Measurements from ENCODE around the gene PXMP2. TPM values are rescaled to one million over a fixed set of nuclear protein-coding genes. Genes with fewer than 3 reads are reported as not detected.
A peak's percentile ranks its signal among the peaks of the same experiment; 100 is the strongest.

The PXMP2 gene
- total RNA-seq, 1 donor from 2014 or later: 9.0 TPM

DNA sequence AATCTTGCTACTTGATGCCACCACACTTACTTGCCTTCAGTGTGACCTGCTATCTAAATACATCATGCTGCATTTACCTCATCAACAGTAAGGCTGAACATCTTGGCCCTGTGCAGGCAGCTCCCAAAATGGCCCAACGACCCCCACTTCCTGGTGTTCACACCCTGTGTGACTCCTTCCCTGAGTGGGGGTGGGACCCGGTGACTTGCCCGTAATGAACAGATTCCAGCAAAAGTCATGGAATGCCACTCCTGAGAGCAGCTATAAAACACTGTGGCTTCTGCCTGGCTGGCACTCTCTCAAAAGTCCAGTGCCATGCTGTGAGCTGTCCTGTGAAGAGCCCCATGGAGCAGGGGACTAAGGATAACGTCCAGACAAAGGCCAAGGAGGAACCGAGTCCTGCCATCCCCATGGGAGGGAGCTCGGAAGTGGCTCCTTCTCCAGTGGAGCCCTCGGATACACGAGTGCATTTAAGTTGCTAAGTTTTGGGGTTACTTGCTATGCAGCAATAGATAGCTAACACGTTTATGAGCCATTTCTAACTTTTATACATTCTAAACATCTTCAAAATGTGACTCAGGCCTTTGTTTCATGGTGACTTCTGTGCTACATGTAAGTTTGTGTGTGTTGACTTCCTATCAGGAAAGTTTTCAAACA lies 35.8 kb upstream of the PXMP2 start:
- peaks cover 4% of the 10 kb centered on the region for H3K4me1 Mint-ChIP-seq (ENCODE audit: low read depth, unreplicated experiment)
- no peaks in the 10 kb centered on the region for H3K36me3 Mint-ChIP-seq (ENCODE audit: low read depth, unreplicated experiment)
- H3K9me3 Mint-ChIP-seq (ENCODE audit: unreplicated experiment): no peaks in the 10 kb centered on the region
- no peaks in the 10 kb centered on the region for H3K9me3 ChIP-seq (ENCODE audit: insufficient read depth, low read depth, low read length)
- no peaks in the 10 kb centered on the region for H3K4me1 ChIP-seq (ENCODE audit: insufficient read depth, low read length)
- no peak overlapping the region for H2AFZ ChIP-seq (ENCODE audit: low read depth, low read length)
- H3K4me3 ChIP-seq (ENCODE audit: insufficient read depth, low read depth, low read length): no peak overlapping the region
- H3K27ac Mint-ChIP-seq (ENCODE audit: unreplicated experiment): no peak overlapping the region
- H3K27me3 ChIP-seq (ENCODE audit: insufficient read depth, low read length): no peaks in the 10 kb centered on the region
- no peaks in the 10 kb centered on the region for H4K20me1 ChIP-seq (ENCODE audit: insufficient read depth, low read length)
- H3K36me3 ChIP-seq (ENCODE audit: insufficient read depth, low read length): peaks cover 8% of the 10 kb centered on the region
- no peaks in the 10 kb centered on the region for H3K27me3 Mint-ChIP-seq (ENCODE audit: low read depth, unreplicated experiment)
- TF ChIP-seq EZH2 (IDR thresholded peaks at IDR 0.05; ENCODE audit: insufficient read depth, low read length): no peak
- TF ChIP-seq, protein P1, sequence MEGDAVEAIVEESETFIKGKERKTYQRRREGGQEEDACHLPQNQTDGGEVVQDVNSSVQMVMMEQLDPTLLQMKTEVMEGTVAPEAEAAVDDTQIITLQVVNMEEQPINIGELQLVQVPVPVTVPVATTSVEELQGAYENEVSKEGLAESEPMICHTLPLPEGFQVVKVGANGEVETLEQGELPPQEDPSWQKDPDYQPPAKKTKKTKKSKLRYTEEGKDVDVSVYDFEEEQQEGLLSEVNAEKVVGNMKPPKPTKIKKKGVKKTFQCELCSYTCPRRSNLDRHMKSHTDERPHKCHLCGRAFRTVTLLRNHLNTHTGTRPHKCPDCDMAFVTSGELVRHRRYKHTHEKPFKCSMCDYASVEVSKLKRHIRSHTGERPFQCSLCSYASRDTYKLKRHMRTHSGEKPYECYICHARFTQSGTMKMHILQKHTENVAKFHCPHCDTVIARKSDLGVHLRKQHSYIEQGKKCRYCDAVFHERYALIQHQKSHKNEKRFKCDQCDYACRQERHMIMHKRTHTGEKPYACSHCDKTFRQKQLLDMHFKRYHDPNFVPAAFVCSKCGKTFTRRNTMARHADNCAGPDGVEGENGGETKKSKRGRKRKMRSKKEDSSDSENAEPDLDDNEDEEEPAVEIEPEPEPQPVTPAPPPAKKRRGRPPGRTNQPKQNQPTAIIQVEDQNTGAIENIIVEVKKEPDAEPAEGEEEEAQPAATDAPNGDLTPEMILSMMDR (IDR thresholded peaks at IDR 0.05; ENCODE audit: insufficient read depth, low read depth, low read length): no peak
- no peak for DNase-seq (ENCODE audit: low read depth)
- no peak overlapping the region for H3K4me2 ChIP-seq (ENCODE audit: low read length)
- no peak overlapping the region for H3K27ac ChIP-seq (ENCODE audit: low read depth, low read length)
- FAIRE-seq: no peak
- no peak overlapping the region for H3K4me3 Mint-ChIP-seq (ENCODE audit: unreplicated experiment)
- H3K9ac ChIP-seq (ENCODE audit: low read length): no peak overlapping the region
- no peaks in the 10 kb centered on the region for H3K79me2 ChIP-seq (ENCODE audit: insufficient read depth, low read length)

DNA sequence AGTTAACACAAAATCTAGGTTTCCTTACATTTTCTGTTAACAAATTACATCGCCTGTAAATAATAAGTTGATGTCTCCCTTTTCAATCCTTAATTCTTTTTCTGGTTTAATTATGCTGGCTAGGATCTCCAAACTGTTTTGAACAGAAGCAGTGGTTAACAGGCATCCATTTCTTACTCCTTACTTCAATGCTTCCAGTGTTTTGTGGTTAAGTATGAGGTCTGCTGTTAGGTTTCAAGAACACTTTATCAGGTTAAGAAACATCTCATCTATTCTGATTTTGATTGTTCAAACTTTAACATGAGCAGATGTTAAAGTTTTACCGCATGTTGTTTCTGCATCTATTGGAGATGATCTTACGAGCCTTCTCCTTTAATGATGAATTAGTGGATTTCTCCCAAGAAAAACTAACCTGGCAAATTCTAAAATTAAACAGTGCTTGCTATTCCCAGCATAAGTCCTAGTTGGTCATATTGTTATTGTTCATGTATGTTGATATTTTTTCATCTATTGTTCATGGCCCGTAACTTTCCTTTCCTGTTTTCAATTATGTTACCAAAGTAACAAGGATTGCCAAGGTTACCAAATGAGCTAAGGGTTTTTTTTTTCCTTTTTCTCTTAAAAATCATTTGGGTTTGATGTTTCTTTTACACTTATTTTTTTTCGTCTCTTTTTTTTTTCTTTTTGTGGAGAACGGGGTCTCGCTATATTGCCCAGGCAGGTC lies 33.7 kb upstream of the PXMP2 start:
- Mint-ChIP-seq H3K4me3 (ENCODE audit: unreplicated experiment) (no peak overlapping the region), H3K27ac (ENCODE audit: unreplicated experiment) (no peak overlapping the region), H3K36me3 (ENCODE audit: low read depth, unreplicated experiment) (peaks cover 11% of the 10 kb centered on the region), H3K9me3 (ENCODE audit: unreplicated experiment) (no peaks in the 10 kb centered on the region), H3K4me1 (ENCODE audit: low read depth, unreplicated experiment) (peaks cover 4% of the 10 kb centered on the region), H3K27me3 (ENCODE audit: low read depth, unreplicated experiment) (peaks cover 3% of the 10 kb centered on the region)
- no peak overlapping the region for H3K4me2 ChIP-seq (ENCODE audit: low read length)
- no peaks in the 10 kb centered on the region for H3K27me3 ChIP-seq (ENCODE audit: insufficient read depth, low read length)
- TF ChIP-seq, protein P1 (IDR thresholded peaks at IDR 0.05; ENCODE audit: insufficient read depth, low read depth, low read length): no peak
- TF ChIP-seq EZH2 (IDR thresholded peaks at IDR 0.05; ENCODE audit: insufficient read depth, low read length): no peak
- no peak overlapping the region for H2AFZ ChIP-seq (ENCODE audit: low read depth, low read length)
- H3K27ac ChIP-seq (ENCODE audit: low read depth, low read length): no peak overlapping the region
- H3K9me3 ChIP-seq (ENCODE audit: insufficient read depth, low read depth, low read length): no peaks in the 10 kb centered on the region
- FAIRE-seq (peak; percentile 26), DNase-seq (ENCODE audit: low read depth) (peak; percentile 30)
- no peaks in the 10 kb centered on the region for H3K4me1 ChIP-seq (ENCODE audit: insufficient read depth, low read length)
- no peaks in the 10 kb centered on the region for H4K20me1 ChIP-seq (ENCODE audit: insufficient read depth, low read length)
- no peak overlapping the region for H3K4me3 ChIP-seq (ENCODE audit: insufficient read depth, low read depth, low read length)
- no peak overlapping the region for H3K9ac ChIP-seq (ENCODE audit: low read length)
- H3K79me2 ChIP-seq (ENCODE audit: insufficient read depth, low read length): no peaks in the 10 kb centered on the region
- H3K36me3 ChIP-seq (ENCODE audit: insufficient read depth, low read length): peaks cover 19% of the 10 kb centered on the region

Measured in astrocyte (in vitro differentiated cells and primary cell).